HepG2 (cell line): ENCODE data around the gene RAC3. TPM values are rescaled to one million over a fixed set of nuclear protein-coding genes. Genes with fewer than 3 reads are reported as not detected.

Source experiments
- AGO1 ChIP-seq: fragments of 200-400 bp; formaldehyde crosslinking; IDR thresholded peaks from 2 replicates; pipeline ENCODE4 v1.6.1; 2017; ENCODE audit warnings: mild to moderate bottlenecking, low read depth, low read length, moderate library complexity; ENCODE audit not compliant: poor library complexity, severe bottlenecking
- CENPBD1 ChIP-seq: sonication (generic); formaldehyde crosslinking; IDR thresholded peaks from 2 replicates; pipeline ENCODE4 v1.8.0; 2022; ENCODE audit warnings: missing genetic modification reagents, low read depth, mild to moderate bottlenecking, borderline replicate concordance
- DDIT3 ChIP-seq: sonication (generic); formaldehyde crosslinking; IDR thresholded peaks from 2 replicates; pipeline ENCODE4 v1.4.0; 2020; ENCODE audit warnings: mild to moderate bottlenecking, missing genetic modification reagents
- GLMP ChIP-seq: sonication (generic); formaldehyde crosslinking; IDR thresholded peaks from 2 replicates; pipeline ENCODE4 v1.9.0; 2021; ENCODE audit warnings: missing genetic modification reagents, mild to moderate bottlenecking, borderline replicate concordance
- GMEB2 ChIP-seq: IDR thresholded peaks from 2 replicates; pipeline ENCODE4 v1.6.1; 2016; ENCODE audit warnings: missing biosample characterization, missing genetic modification reagents, low read depth
- HIVEP1 ChIP-seq: sonication (generic); formaldehyde crosslinking; IDR thresholded peaks from 2 replicates; pipeline ENCODE4 v1.4.0; 2020; ENCODE audit warnings: mild to moderate bottlenecking, missing genetic modification reagents
- KDM3A ChIP-seq: IDR thresholded peaks from 2 replicates; pipeline ENCODE4 v1.6.1; 2018; ENCODE audit warnings: low read depth, missing compliant biosample characterization
- MBD4 ChIP-seq: IDR thresholded peaks from 2 replicates; pipeline ENCODE4 v1.6.1; 2012; ENCODE audit warnings: low read length, inconsistent platforms, borderline replicate concordance
- MXD1 ChIP-seq: sonication (generic); formaldehyde crosslinking; IDR thresholded peaks from 2 replicates; pipeline ENCODE4 v1.4.0; 2020; ENCODE audit warnings: mild to moderate bottlenecking, missing genetic modification reagents
- RXRB ChIP-seq: IDR thresholded peaks from 2 replicates; pipeline ENCODE4 v1.6.1; 2016; ENCODE audit warnings: borderline replicate concordance, missing genetic modification reagents, missing compliant biosample characterization
- SCMH1 ChIP-seq: sonication (generic); formaldehyde crosslinking; IDR thresholded peaks from 2 replicates; pipeline ENCODE4 v1.9.0; 2021; ENCODE audit warnings: missing genetic modification reagents, mild to moderate bottlenecking, borderline replicate concordance
- THAP11 ChIP-seq: IDR thresholded peaks from 2 replicates; pipeline ENCODE4 v1.6.1; 2016; ENCODE audit warnings: missing biosample characterization, missing genetic modification reagents
- ZBED4 ChIP-seq: sonication (generic); formaldehyde crosslinking; IDR thresholded peaks from 2 replicates; pipeline ENCODE4 v1.4.0; 2020; ENCODE audit warnings: missing genetic modification reagents, borderline replicate concordance
- ZFP62 ChIP-seq: sonication (generic); formaldehyde crosslinking; IDR thresholded peaks from 2 replicates; pipeline ENCODE4 v1.4.0; 2020; ENCODE audit warnings: missing genetic modification reagents
- ZNF12 ChIP-seq: sonication (generic); formaldehyde crosslinking; IDR thresholded peaks from 2 replicates; pipeline ENCODE4 v1.5.0; 2020; ENCODE audit warnings: missing genetic modification reagents
- ZNF143 ChIP-seq: sonication (generic); formaldehyde crosslinking; IDR thresholded peaks from 2 replicates; pipeline ENCODE4 v1.4.0; 2020; ENCODE audit warnings: missing genetic modification reagents
- ZNF33A ChIP-seq: sonication (generic); formaldehyde crosslinking; IDR thresholded peaks from 2 replicates; pipeline ENCODE4 v1.5.1; 2020; ENCODE audit warnings: missing genetic modification reagents, mild to moderate bottlenecking, moderate library complexity, borderline replicate concordance
- ZNF367 ChIP-seq: sonication (generic); formaldehyde crosslinking; IDR thresholded peaks from 2 replicates; pipeline ENCODE4 v1.4.0; 2020; ENCODE audit warnings: missing genetic modification reagents, borderline replicate concordance
- ZNF546 ChIP-seq: sonication (generic); formaldehyde crosslinking; conservative IDR thresholded peaks from 2 replicates; pipeline ENCODE4 v1.8.1; 2023; ENCODE audit warnings: mild to moderate bottlenecking, missing genetic modification reagents
- ZNF619 ChIP-seq: sonication (generic); formaldehyde crosslinking; IDR thresholded peaks from 2 replicates; pipeline ENCODE4 v1.4.0; 2020; ENCODE audit warnings: mild to moderate bottlenecking, missing genetic modification reagents
- ZNF780A ChIP-seq: sonication (generic); formaldehyde crosslinking; IDR thresholded peaks from 2 replicates; pipeline ENCODE4 v1.8.0; 2022; ENCODE audit warnings: mild to moderate bottlenecking, missing genetic modification reagents, moderate library complexity
- polyA plus RNA-seq, 8 experiments: library from polyadenylated mRNA; depleted of rRNA in 3 of 8; stranded (reverse) in 7 of 8; unstranded in 1 of 8; fragments of >200 nt; fragmentation: Illumina TruSeq in 4 of 8; extraction: Trizol in 4 of 8; gene quantifications; 2 replicates each; pipeline versions ENCODE4 v1.2.1 to v1.2.3, GENCODE V29; 2011 to 2016; ENCODE audit warnings: low read depth in 4 of 8, missing spikeins in 1 of 8, mixed read lengths in 1 of 8; ENCODE audit not compliant: insufficient read depth in 1 of 8
- total RNA-seq, 5 experiments: library from RNA; depleted of rRNA; stranded (reverse); fragments of >200 nt; fragmentation: Illumina TruSeq; extraction: Trizol; gene quantifications; 2 replicates each; pipeline ENCODE4 v1.2.3, GENCODE V29; 2016; ENCODE audit warnings: low read depth in 1 of 5

The RAC3 gene
- total and polyA plus RNA-seq, 2 of the 13 experiments (the other 11 are each of a cell fraction or from before 2014, with no cell fraction given), result 10.5 to 21.3 TPM

- TF ChIP-seq ZBED4 (CRISPR knock-in tag) (no peak), MBD4 (no peak), ZFP62 (no peak), ZNF367 (CRISPR knock-in tag) (no peak), MXD1 (CRISPR knock-in tag) (no peak), THAP11 (peak; percentile 40; the same call in 1 of the 2 replicates), ZNF143 (no peak), GLMP (CRISPR knock-in tag) (no peak), KDM3A (CRISPR knock-in tag) (no peak; the same call in 1 of the 2 replicates), ZNF12 (no peak), ZNF546 (CRISPR knock-in tag) (no peak), CENPBD1 (CRISPR knock-in tag) (no peak), HIVEP1 (CRISPR knock-in tag) (no peak), AGO1 (no peak), ZNF619 (CRISPR knock-in tag) (0 out of 2 replicates have a peak, but pooled peaks have one; percentile 37), SCMH1 (CRISPR knock-in tag) (no peak), DDIT3 (CRISPR knock-in tag) (no peak), RXRB (0 out of 2 replicates have a peak, but pooled peaks have one; percentile 18), ZNF780A (CRISPR knock-in tag) (no peak), GMEB2 (CRISPR knock-in tag) (no peak), ZNF33A (CRISPR knock-in tag) (no peak)
These were observed 34.6 kb upstream of the RAC3 start (continued) for GRCh38 chr17:81996757-81997441.
